Kidney epithelial cell (primary cell): ENCODE measurements around the gene CCDC157. TPM values are rescaled to one million over a fixed set of nuclear protein-coding genes. Genes with fewer than 3 reads are reported as not detected.

Source experiments
- DNase-seq: peaks from one replicate; pipeline ENCODE4 v3.0.0-alpha.2; 2010; ENCODE audit warnings: low read depth
- H3K27me3 ChIP-seq: 2 replicates; pipeline ENCODE4 v1.6.0; 2011; ENCODE audit warnings: low read length; ENCODE audit not compliant: control insufficient read depth, insufficient read depth
- H3K36me3 ChIP-seq: 2 replicates; pipeline ENCODE4 v1.5.1; 2011; ENCODE audit warnings: low read length; ENCODE audit not compliant: control insufficient read depth, insufficient read depth
- H3K4me3 ChIP-seq: 2 replicates; pipeline ENCODE4 v1.5.1; 2011; ENCODE audit warnings: low read depth, mild to moderate bottlenecking, control low read depth, low read length
- CTCF ChIP-seq: IDR thresholded peaks from 2 replicates; pipeline ENCODE4 v1.5.1; 2011; ENCODE audit warnings: mild to moderate bottlenecking, moderate library complexity, low read length, control low read depth, inconsistent platforms; ENCODE audit not compliant: insufficient read depth, poor library complexity, severe bottlenecking
- total RNA-seq: library from RNA; depleted of rRNA; stranded (reverse); fragments of >200 nt; gene quantifications from 2 replicates; pipeline ENCODE4 v1.2.3, GENCODE V29; 2015

Gene CCDC157
- total RNA-seq = 13.1 and 14.6 TPM in 2 replicates

DNA sequence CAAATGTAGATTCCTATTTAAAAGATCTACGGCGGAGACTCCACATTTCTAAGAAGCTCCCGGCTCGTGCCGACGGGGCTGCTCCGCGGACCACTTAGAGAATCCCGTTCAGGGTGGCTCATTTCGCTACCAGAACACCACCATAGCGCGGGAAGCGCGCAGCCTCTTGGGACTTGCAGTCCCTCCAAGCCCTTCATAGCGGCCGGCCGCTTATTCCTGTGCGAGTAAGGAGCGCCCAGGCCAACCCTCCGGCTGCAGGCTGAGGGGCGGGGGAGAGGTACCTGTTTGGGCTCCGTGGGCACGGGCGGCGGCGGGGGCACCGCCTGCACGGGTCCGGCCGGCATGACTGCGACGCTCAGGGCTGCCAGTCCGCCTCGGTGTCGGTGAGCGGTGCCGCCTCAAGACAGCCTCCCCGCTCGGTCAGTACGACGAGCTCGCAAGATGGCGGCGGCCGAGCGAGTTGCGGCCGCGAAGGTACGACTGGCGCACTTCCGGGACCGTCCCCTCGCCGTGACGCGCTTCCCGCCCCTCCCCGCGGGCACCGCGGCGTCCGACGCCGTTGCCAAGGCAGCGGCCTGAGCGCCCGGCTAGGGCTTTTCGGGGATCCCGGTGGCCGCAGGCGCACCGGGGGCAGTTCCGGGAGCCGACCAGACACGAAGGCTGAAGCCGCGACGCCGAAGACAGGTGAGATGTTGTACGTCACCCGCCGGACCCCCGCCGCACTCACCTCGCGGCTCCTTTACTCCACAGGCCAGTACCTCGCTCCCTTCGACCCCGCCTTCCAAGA lies at the start of gene CCDC157, which contains the start of gene SF3A1:
Gene CCDC157 (plus strand): TSS at position 559 of the 787 bp plus-strand sequence. CDS start 8,994 bp downstream, outside the sequence.
Gene SF3A1 (minus strand): TSS at position 446 of the 787 bp plus-strand sequence. CDS start 102 bp downstream, at position 344.
- Histone ChIP-seq H3K27me3 (no peaks in the 10 kb centered on the region), H3K36me3 (no peaks in the 10 kb centered on the region), H3K4me3 (peak within 1 kb of the TSS; percentile 95)
- no peak for TF ChIP-seq CTCF
- peak; percentile 81 for DNase-seq

DNA sequence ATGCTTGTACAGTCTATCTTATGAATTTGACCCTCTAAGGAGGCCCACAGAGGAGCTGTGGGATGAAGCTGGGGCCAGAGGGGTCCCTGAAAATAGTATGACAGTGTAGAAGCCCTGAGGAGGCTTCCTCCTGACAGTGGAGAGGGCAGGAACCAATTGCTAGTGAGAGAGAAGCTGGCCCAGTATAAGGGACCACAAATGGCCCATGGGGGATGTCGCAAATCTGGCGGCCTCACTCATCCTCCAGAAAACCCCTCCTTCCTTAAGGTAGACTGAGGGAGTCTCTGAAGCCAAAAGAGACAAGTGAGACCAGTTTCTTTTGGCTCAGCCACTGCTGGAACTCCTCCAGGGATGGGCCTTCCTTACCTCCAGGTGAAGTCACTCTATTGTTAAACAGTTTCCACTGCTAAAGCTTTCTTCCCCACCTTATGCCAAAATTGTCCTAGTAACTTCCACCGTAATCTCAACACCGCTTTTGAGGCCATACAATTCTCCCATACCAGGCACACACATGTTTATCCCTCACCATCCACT lies 49.7 kb upstream of the CCDC157 start:
- H3K36me3 ChIP-seq = no peaks in the 10 kb centered on the region
- no peak for TF ChIP-seq CTCF

DNA sequence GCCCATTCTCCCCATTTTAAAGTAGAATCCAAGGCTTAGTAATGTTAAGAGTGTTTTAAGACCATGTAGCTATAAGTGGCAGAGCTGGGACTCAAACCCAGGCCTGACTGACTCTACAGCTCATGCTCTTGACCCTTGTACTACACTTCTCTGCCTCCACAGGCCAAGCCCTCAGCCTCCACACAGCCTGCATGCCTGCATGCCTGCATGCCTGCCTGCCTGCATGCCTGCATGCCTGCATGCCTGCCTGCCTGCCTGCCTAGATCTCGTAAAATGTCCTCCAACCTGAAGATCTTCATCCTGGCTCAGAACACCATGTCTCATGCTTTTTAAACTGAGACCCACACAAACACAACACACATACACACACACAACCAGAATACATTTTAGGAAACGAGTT lies 48.7 kb upstream of the CCDC157 start:
- no peak for DNase-seq
- no peak overlapping the region for H3K4me3 ChIP-seq
- no peaks in the 10 kb centered on the region for H3K27me3 ChIP-seq
- no peak for TF ChIP-seq CTCF
- H3K36me3 ChIP-seq = no peaks in the 10 kb centered on the region

More for the DNA sequence above, 49.7 kb upstream of the CCDC157 start:
- Histone ChIP-seq H3K27me3 (no peaks in the 10 kb centered on the region), H3K4me3 (no peak overlapping the region)
- no peak for DNase-seq

DNA sequence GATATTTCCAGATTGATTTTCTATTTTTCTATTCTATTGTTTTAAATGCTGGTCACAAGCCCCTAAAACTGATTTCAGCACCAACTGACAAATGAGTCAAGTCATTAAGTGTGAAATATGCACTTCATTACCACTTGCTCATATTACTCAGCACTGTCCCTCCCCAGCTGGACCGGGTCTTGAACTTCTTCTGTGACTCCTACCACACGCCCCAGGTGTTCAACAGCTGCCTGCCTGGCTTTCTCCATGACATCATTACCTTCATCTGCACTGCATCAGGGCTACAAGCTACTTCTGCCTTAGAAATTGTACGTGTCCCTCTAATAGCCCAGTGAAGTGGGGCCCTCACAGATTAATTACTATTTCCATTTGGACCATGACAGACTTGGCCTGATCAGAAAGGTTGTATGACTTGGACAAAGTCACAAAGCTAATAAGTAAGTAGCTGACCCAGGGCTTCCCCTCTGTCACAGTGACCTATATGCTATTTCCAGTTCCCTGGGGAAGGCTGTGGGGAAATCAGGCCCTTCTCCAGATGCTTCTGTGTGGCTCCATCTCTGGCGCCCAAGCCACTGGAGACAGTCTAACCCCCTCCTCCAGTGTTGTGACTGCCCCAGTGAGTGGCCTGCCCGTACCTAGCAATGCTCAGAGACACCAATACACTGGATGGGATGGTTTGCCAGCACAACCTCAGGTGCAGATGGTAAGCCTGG lies 48.1 kb upstream of the CCDC157 start:
- H3K36me3 ChIP-seq = no peaks in the 10 kb centered on the region
- no peak for TF ChIP-seq CTCF
- no peak for DNase-seq
- no peaks in the 10 kb centered on the region for H3K27me3 ChIP-seq
- H3K4me3 ChIP-seq = no peak overlapping the region

GRCh38 chr22:30309951-30310741 lies 46.7 kb upstream of the CCDC157 start:
- DNase-seq = no peak
- Histone ChIP-seq H3K4me3 (no peak overlapping the region), H3K27me3 (no peaks in the 10 kb centered on the region), H3K36me3 (no peaks in the 10 kb centered on the region)
- no peak for TF ChIP-seq CTCF
